Measurements from ENCODE around the gene ZFPM1.

Gene ZFPM1

GRCh38 chr16:88578446-88579313 is 125.6 kb downstream of the ZFPM1 start:
- Histone ChIP-seq H3K36me3 (replicated peaks; ENCODE audit: low read depth, low read length) (peaks cover 48% of the 10 kb centered on the region), H3K9ac (ENCODE audit: low read length) (no peak overlapping the region), H4K20me1 (ENCODE audit: insufficient read depth, low read length) (peaks cover 36% of the 10 kb centered on the region), H3K79me2 (ENCODE audit: low read length) (peaks cover 96% of the 10 kb centered on the region), H3K27ac (ENCODE audit: low read length) (no peak overlapping the region), H3K9me3 (ENCODE audit: insufficient read depth, low read length) (no peaks in the 10 kb centered on the region), H2AFZ (ENCODE audit: low read depth, low read length) (no peak overlapping the region), H3K4me2 (ENCODE audit: low read length) (no peak overlapping the region), H3K4me3 (ENCODE audit: low read length) (no peak overlapping the region), H3K4me1 (ENCODE audit: low read length) (no peaks in the 10 kb centered on the region), H3K27me3 (ENCODE audit: low read depth, low read length) (no peaks in the 10 kb centered on the region)
- no peak for TF ChIP-seq EZH2phosphoT487 (IDR thresholded peaks at IDR 0.05; ENCODE audit: low read depth)
- TF ChIP-seq CTCF (IDR thresholded peaks at IDR 0.05; ENCODE audit: low read depth, low read length): no peak

DNA sequence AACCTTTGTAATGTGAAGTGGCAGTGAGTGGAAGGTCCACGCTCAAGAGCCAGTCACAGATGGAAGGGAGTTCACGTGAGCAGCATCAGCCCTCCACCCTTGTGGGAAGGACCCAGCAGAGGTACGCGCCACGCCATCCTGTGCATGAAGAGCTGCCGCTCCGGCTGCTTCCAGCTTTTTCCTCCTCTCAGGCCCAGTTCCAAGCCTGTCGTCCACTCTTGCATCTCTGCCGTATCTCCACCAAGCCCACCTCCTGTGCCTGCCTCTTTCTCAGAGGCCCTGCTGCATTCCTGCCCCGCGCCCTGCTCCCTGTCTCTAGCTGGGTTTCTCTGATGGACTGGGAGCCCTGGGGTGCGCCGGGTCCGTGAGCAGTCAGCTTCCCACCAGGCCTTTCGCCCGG is 127.3 kb downstream of the ZFPM1 start:
- Histone ChIP-seq H3K36me3 (replicated peaks; ENCODE audit: low read depth, low read length) (peaks cover 46% of the 10 kb centered on the region), H3K9me3 (ENCODE audit: insufficient read depth, low read length) (no peaks in the 10 kb centered on the region), H3K4me1 (ENCODE audit: low read length) (no peaks in the 10 kb centered on the region), H2AFZ (ENCODE audit: low read depth, low read length) (no peak overlapping the region), H3K27me3 (ENCODE audit: low read depth, low read length) (no peaks in the 10 kb centered on the region), H3K79me2 (ENCODE audit: low read length) (peaks cover 98% of the 10 kb centered on the region), H3K4me3 (ENCODE audit: low read length) (no peak overlapping the region), H3K27ac (ENCODE audit: low read length) (no peak overlapping the region), H3K4me2 (ENCODE audit: low read length) (no peak overlapping the region), H4K20me1 (ENCODE audit: insufficient read depth, low read length) (peaks cover 42% of the 10 kb centered on the region), H3K9ac (ENCODE audit: low read length) (no peak overlapping the region)
- TF ChIP-seq EZH2phosphoT487 (IDR thresholded peaks at IDR 0.05; ENCODE audit: low read depth) (no peak), CTCF (IDR thresholded peaks at IDR 0.05; ENCODE audit: low read depth, low read length) (no peak)

DNA sequence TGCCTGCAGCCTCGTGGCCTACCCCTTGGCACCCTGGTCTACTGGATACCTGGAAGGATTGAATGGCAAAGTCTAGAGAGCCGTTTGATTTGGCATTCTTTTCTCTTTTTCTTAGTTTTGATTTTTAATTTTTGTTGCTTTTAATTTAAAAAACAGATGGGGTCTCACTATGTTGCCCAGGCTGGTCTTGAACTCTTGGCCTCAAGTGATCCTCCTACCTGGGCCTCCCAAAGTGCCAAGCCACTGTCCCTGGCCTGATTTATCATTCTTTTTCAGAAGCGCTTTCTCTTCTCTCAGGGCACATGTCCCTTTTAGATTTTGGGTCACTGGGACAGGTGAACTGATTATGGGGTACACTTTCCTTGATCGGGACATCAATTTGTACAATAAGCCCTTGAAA is 128.0 kb downstream of the ZFPM1 start:
- no peak overlapping the region for H3K4me3 ChIP-seq (ENCODE audit: low read length)
- H3K36me3 ChIP-seq (replicated peaks; ENCODE audit: low read depth, low read length): peaks cover 43% of the 10 kb centered on the region
- no peak overlapping the region for H3K9ac ChIP-seq (ENCODE audit: low read length)
- no peaks in the 10 kb centered on the region for H3K9me3 ChIP-seq (ENCODE audit: insufficient read depth, low read length)
- TF ChIP-seq EZH2phosphoT487 (IDR thresholded peaks at IDR 0.05; ENCODE audit: low read depth): no peak
- TF ChIP-seq CTCF (IDR thresholded peaks at IDR 0.05; ENCODE audit: low read depth, low read length): no peak
- peaks cover 40% of the 10 kb centered on the region for H4K20me1 ChIP-seq (ENCODE audit: insufficient read depth, low read length)
- H3K4me1 ChIP-seq (ENCODE audit: low read length): no peaks in the 10 kb centered on the region
- H3K79me2 ChIP-seq (ENCODE audit: low read length): peaks cover 98% of the 10 kb centered on the region
- H3K4me2 ChIP-seq (ENCODE audit: low read length): no peak overlapping the region
- no peak overlapping the region for H3K27ac ChIP-seq (ENCODE audit: low read length)
- H3K27me3 ChIP-seq (ENCODE audit: low read depth, low read length): no peaks in the 10 kb centered on the region
- no peak overlapping the region for H2AFZ ChIP-seq (ENCODE audit: low read depth, low read length)

DNA sequence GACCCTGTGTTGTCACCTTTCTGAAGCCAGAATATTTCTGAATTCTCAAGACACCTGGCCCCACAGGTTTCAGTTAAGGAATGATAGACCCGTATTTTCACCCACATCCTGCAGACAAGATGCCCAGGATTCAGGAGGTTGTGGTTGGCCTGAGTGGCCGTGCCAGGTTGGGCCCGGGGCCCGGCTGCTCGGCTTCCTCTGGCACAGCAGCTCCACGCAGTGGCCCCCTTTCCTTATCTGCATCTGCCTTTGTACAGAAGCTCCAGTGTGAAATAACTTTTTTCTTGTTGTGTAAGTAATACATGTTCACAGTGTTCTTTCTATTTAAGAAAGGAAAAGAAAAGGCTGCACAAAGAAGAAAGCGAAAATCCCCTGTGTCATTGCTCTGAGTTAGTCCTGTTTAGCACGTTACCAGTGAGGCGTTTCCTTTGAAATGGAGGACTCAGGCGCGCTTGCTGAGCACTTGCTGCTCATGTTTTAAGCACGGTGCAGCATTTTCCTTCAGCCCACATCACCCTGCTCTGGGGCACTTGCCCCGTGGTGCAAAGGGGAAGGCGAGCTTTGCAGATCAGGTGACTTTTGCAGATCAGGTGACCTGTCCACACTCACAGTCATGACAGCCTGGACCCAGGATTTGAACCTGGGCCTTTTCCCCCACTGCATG is 130.0 kb downstream of the ZFPM1 start:
- H3K4me2 ChIP-seq (ENCODE audit: low read length): no peak overlapping the region
- H3K4me3 ChIP-seq (ENCODE audit: low read length): no peak overlapping the region
- no peaks in the 10 kb centered on the region for H3K4me1 ChIP-seq (ENCODE audit: low read length)
- H3K36me3 ChIP-seq (replicated peaks; ENCODE audit: low read depth, low read length): peaks cover 41% of the 10 kb centered on the region
- H2AFZ ChIP-seq (ENCODE audit: low read depth, low read length): no peak overlapping the region
- no peaks in the 10 kb centered on the region for H3K9me3 ChIP-seq (ENCODE audit: insufficient read depth, low read length)
- H3K27ac ChIP-seq (ENCODE audit: low read length): no peak overlapping the region
- H3K9ac ChIP-seq (ENCODE audit: low read length): no peak overlapping the region
- peaks cover 40% of the 10 kb centered on the region for H4K20me1 ChIP-seq (ENCODE audit: insufficient read depth, low read length)
- no peak for TF ChIP-seq EZH2phosphoT487 (IDR thresholded peaks at IDR 0.05; ENCODE audit: low read depth)
- TF ChIP-seq CTCF (IDR thresholded peaks at IDR 0.05; ENCODE audit: low read depth, low read length): no peak
- H3K27me3 ChIP-seq (ENCODE audit: low read depth, low read length): no peaks in the 10 kb centered on the region
- peaks cover 82% of the 10 kb centered on the region for H3K79me2 ChIP-seq (ENCODE audit: low read length)

All from OCI-LY3 (cell line).